Right lobe of liver (tissue), 6 donors: Measurements from ENCODE around the gene MCF2L2. TPM values are rescaled to one million over a fixed set of nuclear protein-coding genes. Genes with fewer than 3 reads are reported as not detected.
"Not testable (repeated sequence)": the region's sequence is repeated elsewhere in the genome, so short reads cannot be mapped to it uniquely, and the experiment has no call there.

Source experiments
- ATAC-seq, 4 donors: fragments of 200-7000 bp; cut with Tn5 transposase; one replicate each; pipeline ENCODE4 v1.9.1; 2020; ENCODE audit warnings: mild to moderate bottlenecking in 4 of 4, moderate library complexity in 4 of 4
- DNase-seq, 3 donors: peaks; one replicate each; pipeline ENCODE4 v3.0.0-alpha.2; 2020
- H3K27ac ChIP-seq, 3 donors: fragments of 200-600 bp; one replicate each; pipeline ENCODE4 v1.8.0; 2022
- H3K27me3 ChIP-seq, 2 donors: fragments of 200-600 bp; one replicate each; pipeline ENCODE4 v1.8.0; 2022
- H3K36me3 ChIP-seq, 4 donors: fragments of 200-600 bp; sonication (generic) in 1 of 4; one replicate each; pipeline versions ENCODE4 v1.5.1 to v1.8.0; 2017 to 2022; ENCODE audit warnings: control low read depth in 1 of 4
- H3K4me1 ChIP-seq, 4 donors: fragments of 200-600 bp; sonication (generic) in 1 of 4; one replicate each; pipeline versions ENCODE4 v1.5.1 to v1.8.0; 2017 to 2022; ENCODE audit warnings: control low read depth in 1 of 4
- H3K4me3 ChIP-seq, 3 donors: fragments of 200-600 bp; one replicate each; pipeline ENCODE4 v1.8.0; 2022
- H3K9me3 ChIP-seq, 4 donors: fragments of 200-600 bp; sonication (generic) in 1 of 4; one replicate each; pipeline versions ENCODE4 v1.5.1 to v1.8.0; 2017 to 2022; ENCODE audit warnings: control low read depth in 1 of 4
- POLR2A ChIP-seq: fragments of 450-650 bp; IDR thresholded peaks from one replicate; pipeline ENCODE4 v1.6.1; 2017; ENCODE audit warnings: antibody characterized with exemption, mild to moderate bottlenecking
- WGBS: methylation state at CpG from one replicate; pipeline ENCODE4 v1.1.6; 2018; ENCODE audit warnings: low coverage, low lambda C conversion rate; ENCODE audit not compliant: insufficient coverage; ENCODE audit errors: missing lambda C conversion rate; 5-methylcytosine and 5-hydroxymethylcytosine counted together
- intact Hi-C, 2 donors: fragments of 100-400 bp; cut with DNase I; formaldehyde crosslinking; loops; one replicate each; pipeline versions ENCODE4 v1.11.2 to v1.14.1; 2022
- total RNA-seq, 6 experiments: library from RNA; depleted of rRNA in 2 of 6; stranded (reverse); fragments of >200 nt in 2 of 6; fragmentation: NEBNext Ultra II Directional in 3 of 6; extraction: Animal tissue kit (Norgen Biotek cat#: 25700) in 3 of 6; gene quantifications; one replicate each; pipeline versions ENCODE4 v1.1.0 to v1.2.4, GENCODE V29; 2016 to 2023
- TF ChIP-seq, protein P1 (sequence below), 4 donors: fragments of 200-600 bp in 3 of 4; fragments of 450-650 bp in 1 of 4; IDR thresholded peaks; one replicate each; pipeline versions ENCODE4 v1.5.1 to v1.8.0; 2016 to 2022; ENCODE audit warnings: antibody characterized with exemption in 4 of 4, mild to moderate bottlenecking in 2 of 4
- donor health status: DM: no; HTN: yes; CAD: no.
- donor health status: DM: no; HTN: no; CAD: no.
- donor health status: DM: no; HTN: no; CAD: no.
- donor health status: DM: no; HTN: yes; CAD: no.
- donor health status: DM: no; HTN: yes; CAD: no.

MCF2L2 gene
- total RNA-seq, 6 experiments from 2014 or later, result 0.07 to 0.19 (median 0.17) TPM; not detected in 1

DNA sequence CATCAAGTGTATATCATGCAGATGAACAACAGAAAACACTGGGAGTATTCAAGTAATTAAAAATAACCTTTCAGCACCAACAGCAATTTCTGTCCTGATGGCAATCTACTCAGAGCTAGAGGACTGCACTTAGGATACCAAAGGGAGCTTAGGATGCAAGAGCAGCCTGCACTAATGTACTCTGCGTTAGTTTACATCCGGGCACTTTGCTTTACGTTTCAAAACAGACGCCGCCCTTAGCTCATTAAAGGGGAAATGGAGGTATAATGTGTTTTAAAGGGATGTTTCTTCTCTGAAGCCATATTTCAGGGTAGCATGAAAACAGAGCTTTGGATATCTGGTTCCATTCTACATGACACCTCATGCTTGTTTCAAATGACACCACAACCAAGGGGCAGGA lies 189.4 kb downstream of the MCF2L2 start:
- Histone ChIP-seq H3K4me3 (no peak overlapping the region), H3K9me3 (peaks cover 0 to 8% (median 0%) of the 10 kb centered on the region in 4 donors), H3K36me3 (no peaks in the 10 kb centered on the region), H3K27ac (no peak overlapping the region), H3K4me1 (peaks cover 0 to 2% (median under 1%) of the 10 kb centered on the region in 4 donors), H3K27me3 (no peaks in the 10 kb centered on the region)
- DNase-seq (no peak), ATAC-seq (no peak)
- TF ChIP-seq, protein P1, sequence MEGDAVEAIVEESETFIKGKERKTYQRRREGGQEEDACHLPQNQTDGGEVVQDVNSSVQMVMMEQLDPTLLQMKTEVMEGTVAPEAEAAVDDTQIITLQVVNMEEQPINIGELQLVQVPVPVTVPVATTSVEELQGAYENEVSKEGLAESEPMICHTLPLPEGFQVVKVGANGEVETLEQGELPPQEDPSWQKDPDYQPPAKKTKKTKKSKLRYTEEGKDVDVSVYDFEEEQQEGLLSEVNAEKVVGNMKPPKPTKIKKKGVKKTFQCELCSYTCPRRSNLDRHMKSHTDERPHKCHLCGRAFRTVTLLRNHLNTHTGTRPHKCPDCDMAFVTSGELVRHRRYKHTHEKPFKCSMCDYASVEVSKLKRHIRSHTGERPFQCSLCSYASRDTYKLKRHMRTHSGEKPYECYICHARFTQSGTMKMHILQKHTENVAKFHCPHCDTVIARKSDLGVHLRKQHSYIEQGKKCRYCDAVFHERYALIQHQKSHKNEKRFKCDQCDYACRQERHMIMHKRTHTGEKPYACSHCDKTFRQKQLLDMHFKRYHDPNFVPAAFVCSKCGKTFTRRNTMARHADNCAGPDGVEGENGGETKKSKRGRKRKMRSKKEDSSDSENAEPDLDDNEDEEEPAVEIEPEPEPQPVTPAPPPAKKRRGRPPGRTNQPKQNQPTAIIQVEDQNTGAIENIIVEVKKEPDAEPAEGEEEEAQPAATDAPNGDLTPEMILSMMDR (IDR thresholded peaks at IDR 0.05), result no peak
- TF ChIP-seq POLR2A, result no peak
- no CpG with 5 or more reads among the region's 5 CpGs for WGBS
- intact Hi-C loops, result no loop called here

DNA sequence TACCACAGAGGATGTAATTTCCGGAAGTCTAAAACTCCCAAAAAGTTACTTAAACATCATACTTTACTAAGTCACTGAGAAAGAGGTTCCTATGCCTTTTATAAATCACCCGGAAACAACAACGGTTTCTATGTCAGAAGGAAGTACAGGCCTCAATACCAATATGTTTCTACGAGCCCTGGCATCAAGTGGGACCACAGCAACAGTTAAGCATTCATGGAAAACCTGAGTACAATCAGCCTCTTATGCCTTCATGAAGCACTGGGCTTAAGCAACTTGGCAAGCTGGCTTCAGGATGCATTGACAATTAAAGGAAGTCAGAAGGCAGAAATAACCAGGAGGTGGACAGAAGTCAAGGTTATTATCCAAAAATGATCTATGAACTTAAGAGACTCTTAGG lies 194.5 kb downstream of the MCF2L2 start:
- H3K4me1 ChIP-seq, result no peaks in the 10 kb centered on the region
- no peaks in the 10 kb centered on the region for H3K36me3 ChIP-seq
- H3K27me3 ChIP-seq, result no peaks in the 10 kb centered on the region
- WGBS, result 51% methylated on average over 4 of the region's 4 CpGs
- H3K4me3 ChIP-seq, result no peak overlapping the region
- DNase-seq (no peak), ATAC-seq (no peak)
- H3K27ac ChIP-seq, result no peak overlapping the region
- intact Hi-C loops, result no loop called here
- H3K9me3 ChIP-seq, result no peaks in the 10 kb centered on the region
- no peak for TF ChIP-seq POLR2A
- TF ChIP-seq, protein P1 (IDR thresholded peaks at IDR 0.05), result no peak

DNA sequence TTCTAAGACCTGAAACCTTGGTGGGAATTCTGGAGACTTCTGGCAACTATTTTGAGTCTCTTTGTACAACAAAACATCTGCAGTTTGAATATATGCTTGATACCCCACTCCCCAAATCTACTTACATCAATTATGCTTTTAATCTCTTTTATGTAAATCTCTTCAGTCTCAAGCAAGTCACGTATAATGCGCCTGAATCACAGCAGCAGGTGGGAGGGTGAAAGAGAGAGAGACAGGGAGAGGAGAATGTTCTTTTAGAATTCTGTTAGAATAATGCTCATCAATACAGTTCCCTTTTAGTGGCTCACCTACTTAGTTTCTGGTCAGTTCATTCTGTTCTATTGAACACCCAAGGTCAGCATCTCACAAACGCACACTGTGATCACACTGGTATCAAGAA lies 197.6 kb downstream of the MCF2L2 start:
- intact Hi-C loops, result no loop called here
- no peak overlapping the region for H3K27ac ChIP-seq
- TF ChIP-seq, protein P1 (IDR thresholded peaks at IDR 0.05), result no peak
- TF ChIP-seq POLR2A, result no peak
- no peak overlapping the region for H3K4me3 ChIP-seq
- ATAC-seq (no peak), DNase-seq (no peak)
- WGBS, result 88% methylated on average over 3 of the region's 3 CpGs
- H3K27me3 ChIP-seq, result no peaks in the 10 kb centered on the region
- H3K4me1 ChIP-seq, result no peaks in the 10 kb centered on the region
- no peaks in the 10 kb centered on the region for H3K36me3 ChIP-seq
- H3K9me3 ChIP-seq, result no peaks in the 10 kb centered on the region

DNA sequence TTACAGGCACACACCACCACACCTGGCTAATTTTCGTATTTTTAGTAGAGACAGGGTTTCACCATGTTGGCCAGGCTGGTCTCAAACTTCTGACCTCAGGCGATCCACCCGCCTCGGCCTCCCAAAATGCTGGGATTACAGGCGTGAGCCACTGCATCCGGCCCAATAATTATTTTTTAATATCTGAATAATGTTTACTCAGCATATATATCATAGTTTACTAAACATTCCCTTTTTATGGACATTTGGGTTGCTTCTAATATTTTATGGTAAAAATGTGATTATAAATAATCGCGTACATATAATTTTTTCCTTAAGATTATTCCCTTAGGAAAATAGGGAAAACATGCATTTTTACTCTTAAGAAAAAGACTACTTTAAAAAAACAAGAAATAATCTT lies 198.2 kb downstream of the MCF2L2 start:
- H3K9me3 ChIP-seq, DNase-seq, H3K4me3 ChIP-seq, H3K27me3 ChIP-seq, H3K27ac ChIP-seq, ATAC-seq, H3K4me1 ChIP-seq, H3K36me3 ChIP-seq, intact Hi-C loops: not testable (repeated sequence)
- 77% methylated on average over 8 of the region's 8 CpGs for WGBS

DNA sequence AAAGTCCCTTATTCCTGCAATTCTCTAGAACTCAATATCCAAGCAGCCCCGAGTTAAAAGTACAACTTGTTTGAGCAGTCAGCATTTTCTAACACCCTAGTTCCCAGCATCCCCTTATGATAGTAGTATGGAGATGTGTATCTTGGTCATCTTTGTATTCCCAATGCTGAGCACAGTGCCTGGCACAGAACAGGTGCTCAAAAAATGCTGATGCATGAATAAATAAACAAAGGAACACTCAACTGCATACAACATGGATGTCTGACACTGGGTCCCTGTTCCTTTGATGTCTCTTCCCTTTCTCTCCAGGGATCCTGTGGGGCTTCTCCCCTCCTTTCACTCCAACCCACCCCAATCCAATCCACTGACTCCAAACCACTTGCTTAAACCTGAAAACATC lies 199.2 kb downstream of the MCF2L2 start:
- Histone ChIP-seq H3K9me3 (no peaks in the 10 kb centered on the region), H3K4me1 (no peaks in the 10 kb centered on the region), H3K4me3 (no peak overlapping the region), H3K27ac (no peak overlapping the region), H3K36me3 (no peaks in the 10 kb centered on the region), H3K27me3 (no peaks in the 10 kb centered on the region)
- intact Hi-C loops, result no loop called here
- no peak for ATAC-seq
- DNase-seq, result no peak
- 50% methylated on average over 1 of the region's 1 CpG for WGBS
- TF ChIP-seq POLR2A, result no peak
- TF ChIP-seq, protein P1 (IDR thresholded peaks at IDR 0.05), result no peak
